Endometrium (tissue), 2 donors: ENCODE measurements around the gene DYRK1A.

Experiments
- FAIRE-seq: peaks from 2 replicates; lab custom pipeline; 2012; peaks lifted over from hg19 to GRCh38; lab: Jason Lieb, UNC
- donor health status: control.
- donor health status: control.

DYRK1A gene

DNA sequence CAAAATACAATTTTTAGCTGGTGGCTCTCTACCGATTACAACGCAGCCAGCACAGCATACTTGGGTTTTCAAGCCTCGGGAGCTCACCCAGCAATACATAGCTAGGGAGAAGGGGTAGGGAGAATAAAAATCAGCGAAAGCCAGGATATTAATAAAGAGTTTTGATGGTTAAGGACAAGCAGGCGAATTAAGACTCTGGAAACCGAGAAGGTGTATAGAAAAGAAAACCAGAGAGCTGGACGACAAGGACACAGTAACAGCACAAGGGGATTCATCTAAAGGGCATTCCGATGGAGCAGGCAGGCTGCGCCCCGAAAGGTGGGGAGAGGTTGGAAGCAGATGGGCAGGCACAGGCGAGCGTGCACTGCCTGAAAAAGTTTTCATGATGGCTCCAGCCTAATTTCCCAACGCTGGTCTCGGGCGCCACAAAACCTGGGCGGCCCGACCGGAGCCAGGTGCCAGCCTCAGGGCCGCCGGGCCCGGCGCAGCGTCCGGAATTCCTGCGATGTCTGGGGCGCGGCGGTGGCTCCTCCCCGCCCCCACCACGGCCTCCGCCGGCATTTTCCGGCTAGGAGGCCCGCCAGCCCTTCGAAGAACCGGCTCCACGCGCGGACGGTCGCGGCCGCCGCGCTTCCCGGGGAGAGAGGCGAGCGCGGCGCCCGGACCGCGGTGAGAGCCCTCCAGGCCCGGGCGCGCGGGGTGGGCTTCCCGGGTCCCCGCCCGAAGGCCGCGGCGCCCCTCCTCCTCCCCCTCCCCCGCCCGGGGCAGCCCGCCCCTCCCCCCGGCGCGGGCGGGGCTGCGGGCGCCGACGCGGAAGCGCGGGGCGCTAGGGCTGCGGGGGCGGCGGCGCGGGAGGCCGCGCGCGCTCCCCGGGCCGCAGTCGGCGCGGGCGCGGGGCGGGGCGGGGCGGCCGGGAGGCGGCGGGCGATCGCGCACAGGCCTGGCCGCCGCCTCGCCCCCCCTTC, 774 bp upstream of the DYRK1A start:
- FAIRE-seq, result no peak

DNA sequence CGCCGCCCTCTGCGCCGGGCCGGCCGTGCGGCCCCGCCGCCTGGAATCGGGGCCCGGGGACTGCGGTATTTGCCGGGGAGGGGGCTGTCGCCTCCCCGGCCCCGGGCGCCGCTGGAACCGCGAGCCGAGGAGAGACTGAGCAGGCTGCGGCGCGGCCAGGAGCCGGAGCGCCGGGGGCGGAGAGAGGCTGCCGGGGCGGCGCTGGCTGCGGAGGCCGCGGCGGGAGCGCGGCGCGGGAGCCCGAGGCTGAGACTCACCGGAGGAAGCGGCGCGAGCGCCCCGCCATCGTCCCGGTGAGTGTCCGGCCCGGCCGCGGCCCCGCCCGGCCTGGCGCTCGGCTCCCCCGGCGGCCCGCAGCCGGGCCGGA, 746 bp downstream of the DYRK1A start:
- FAIRE-seq, result no peak

DNA sequence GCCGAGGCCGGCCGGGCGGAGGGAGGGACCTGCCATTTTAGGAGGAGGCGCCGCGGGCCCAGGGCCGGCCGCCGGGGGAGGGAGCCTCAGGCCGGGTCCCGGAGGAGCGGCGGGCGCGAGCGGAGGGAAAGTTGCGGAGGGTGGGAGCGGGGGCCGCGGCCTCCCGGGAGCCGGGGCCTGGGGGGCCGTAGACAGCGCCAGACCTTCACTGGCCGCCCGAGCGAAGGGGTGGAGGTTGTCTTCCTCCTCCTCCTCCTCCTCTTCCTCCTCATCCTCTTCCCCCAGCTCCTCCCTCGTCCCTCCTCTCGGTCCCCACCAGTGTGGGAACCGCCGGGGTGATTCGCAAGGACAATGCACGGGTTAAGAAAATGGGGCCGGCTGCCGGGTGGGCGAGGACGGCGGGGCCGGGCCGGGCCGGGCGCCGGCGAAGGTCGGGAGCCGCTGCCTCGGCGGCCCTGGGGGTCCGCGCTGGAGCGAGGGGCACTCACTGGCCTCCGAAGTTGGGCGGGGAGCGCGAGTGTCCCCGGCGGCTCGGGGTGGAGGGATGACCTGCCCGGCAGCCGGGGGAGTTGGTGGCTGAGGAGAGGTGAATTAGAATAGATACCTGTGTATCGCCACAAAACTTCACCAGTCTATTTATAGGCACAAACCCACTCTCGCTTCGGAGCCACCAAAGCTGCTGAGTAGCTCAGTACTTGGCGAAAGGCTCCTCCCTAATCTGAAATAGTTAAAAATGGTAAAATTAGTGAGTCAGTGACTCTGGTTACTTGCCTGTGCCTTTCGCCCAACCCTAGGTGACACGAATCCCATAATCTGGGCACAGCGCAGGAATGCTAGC, 1.3 kb downstream of the DYRK1A start:
- no peak for FAIRE-seq

DNA sequence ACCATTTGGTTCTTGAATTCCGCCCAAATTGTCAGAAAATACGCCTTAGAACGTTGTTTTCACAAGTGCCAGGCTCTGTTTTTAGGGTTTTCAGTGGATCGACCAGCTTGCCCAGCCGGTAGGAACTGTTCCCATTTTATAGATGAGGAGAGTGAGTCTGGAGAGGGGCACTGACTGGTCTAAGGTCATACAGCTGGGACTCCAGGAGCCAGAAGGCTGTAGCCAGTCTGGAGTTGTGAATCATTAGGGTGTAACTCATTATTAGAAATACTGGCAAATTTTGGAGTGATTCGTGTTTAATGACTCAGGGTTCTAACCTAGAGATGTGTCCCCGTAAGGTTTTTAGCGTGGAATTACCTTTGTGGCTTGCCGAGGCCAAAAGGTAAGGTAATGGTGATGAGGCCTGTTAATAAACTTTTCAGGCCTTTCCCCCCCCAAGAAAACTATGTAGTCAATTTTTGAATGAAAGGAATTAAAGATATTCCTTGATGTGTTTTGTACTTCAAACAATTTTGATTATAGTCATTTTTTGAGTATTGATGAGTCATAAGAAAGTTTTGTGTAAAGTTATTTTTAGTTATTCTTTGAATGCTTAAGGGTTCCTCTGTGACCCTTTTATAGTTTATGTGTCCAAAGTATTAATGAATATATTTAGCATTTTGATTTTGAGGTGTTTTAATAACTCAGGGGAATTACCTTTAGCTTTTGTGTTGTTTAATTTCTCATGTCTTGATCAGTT, 2.1 kb downstream of the DYRK1A start:
- FAIRE-seq, result no peak

DNA sequence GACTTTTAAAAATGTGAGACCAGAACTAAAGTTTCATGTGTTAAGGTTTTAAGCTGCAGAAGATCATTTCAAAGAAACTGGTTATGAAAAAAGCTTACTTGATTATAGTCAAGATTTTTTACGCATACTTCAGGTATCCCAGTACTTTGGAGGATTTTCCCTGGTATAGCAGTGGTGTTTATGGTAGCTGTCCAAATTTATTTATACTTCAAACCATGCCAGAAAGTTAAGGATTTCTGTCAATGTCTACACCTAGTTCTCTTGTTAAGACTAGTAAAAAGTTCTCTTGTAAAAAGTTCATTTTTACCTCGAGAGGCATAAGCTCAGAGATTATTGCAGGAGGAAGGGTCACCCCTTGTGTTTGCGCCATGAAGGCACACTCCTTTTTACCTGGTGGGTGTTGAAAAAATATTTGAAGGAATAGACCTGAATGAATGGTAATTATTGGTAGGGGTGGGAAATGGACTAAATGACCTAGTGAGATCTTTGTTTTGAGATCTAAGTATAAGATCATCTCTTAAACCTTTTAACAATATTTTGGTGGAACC, 2.8 kb downstream of the DYRK1A start:
- no peak for FAIRE-seq

DNA sequence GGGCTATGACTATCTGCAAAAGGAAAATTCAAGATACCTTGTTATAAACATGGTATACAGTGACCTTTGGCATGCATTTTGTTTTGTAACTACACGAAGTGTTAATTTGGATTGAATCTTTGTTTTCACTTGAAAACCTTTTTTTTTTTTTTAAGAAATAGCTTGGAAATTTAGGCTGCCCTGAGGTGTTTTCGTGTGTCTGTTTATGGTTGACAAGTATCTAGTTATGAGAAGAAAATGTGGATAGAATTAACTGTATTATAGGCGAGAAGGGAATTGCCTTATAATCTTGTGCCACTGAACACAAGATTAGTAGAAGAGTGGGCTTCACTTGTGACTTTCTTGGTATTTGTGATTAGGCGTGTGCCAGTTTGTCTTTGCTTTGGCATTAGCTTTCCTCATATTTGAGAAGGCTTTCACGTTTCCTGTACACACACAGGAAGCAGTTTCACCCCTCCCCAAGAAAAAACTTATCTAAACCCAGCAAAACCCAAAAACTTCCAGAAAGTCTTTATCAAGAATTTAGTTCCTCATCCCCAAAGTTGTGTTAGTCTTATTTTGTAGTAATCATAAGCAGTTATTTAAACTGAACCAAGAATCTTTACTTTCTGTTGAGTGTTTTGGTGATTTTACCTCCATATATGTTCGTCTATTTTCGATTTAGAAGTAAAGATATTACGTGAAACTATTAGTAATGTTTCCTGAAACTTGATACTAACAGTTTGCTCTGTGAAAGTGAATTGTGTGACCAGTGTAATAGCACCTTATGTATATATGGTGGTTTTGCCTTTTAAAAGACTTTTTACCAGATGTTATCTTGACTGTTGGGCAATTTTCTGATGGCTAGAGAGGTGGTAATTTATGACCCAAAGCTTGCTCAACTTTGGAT, 3.8 kb downstream of the DYRK1A start:
- no peak for FAIRE-seq

DNA sequence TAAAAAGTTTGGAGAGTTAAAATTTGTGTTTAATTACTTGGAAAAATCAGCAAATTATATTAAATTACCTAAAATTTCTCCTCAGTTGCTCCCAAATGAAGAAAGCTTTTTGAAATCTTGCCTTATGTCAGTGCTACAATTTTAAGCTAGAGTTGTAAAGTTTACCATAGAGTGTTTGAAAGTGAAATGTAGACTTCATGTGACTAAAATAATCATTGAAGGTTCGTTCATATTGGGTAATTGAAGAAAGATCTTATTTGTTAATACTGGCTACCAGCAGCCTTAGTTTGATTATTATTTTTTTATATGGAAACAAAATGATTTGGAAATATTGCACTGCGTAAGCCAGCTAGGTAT, 4.4 kb downstream of the DYRK1A start:
- FAIRE-seq, result no peak

DNA sequence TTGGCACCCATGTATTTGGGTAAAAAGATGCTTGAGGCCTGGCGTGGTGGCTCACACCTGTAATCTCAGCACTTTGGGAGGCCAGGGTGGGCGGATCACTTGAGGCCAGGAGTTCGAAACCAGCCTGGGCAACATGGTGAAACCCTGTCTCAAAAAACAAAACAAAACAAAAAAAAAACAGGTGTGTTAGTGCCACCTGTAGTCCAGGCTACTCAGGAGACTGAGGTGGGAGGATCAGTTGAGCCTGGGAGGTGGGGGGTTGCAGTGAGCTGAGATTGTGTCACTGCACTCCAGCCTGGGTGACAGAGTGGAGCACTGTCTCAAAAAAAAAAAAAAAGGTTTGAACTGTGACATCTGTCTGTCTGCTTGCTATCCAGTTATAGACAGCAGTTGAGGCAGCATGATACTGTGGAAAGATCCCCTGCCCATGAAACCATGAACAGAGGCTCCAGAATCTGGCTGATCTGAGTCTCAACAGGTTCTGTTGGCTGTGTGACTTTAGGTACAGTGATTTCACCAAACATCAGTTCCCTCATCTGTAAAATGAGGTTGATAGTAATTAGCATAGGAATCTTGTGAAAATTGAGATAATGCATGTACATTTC, 5.7 kb downstream of the DYRK1A start:
- FAIRE-seq, result no peak

DNA sequence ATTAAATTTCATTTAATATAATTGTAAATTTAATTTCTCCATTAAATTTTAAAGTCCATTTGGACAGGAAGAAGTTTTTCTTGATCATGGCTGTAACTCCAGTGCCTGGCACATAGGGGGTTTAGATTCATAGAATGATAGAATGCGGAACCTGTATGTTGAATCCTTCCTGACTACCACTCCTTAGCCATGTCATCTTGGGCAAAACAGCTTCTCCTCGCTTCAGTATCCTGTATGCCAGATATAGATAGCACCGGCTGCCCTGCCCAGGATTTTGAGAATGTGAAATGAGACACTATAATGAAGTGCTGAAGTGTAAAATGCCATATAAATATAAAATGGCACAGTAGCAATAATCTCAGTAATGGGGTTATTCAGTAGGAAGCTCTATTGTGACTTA, 6.4 kb downstream of the DYRK1A start:
- FAIRE-seq, result no peak

DNA sequence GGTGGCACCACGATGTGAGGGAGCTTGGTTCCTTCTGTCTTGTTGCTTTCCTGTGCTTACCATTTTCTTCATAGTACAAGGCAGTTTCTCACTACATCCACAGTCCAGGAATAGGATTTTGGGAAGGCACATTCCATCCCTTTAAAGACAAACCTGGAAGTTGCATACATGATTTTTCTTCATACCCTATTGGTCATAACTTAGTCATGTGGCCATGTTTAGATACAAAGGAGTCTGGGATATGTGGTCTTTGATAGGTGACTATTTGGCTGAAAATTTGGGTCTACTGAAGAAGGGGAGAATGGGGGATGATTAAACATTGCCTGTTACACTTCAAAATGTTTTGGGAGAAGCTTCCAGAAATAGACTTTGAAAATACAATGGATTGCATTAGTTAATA, 7.0 kb downstream of the DYRK1A start:
- no peak for FAIRE-seq

DNA sequence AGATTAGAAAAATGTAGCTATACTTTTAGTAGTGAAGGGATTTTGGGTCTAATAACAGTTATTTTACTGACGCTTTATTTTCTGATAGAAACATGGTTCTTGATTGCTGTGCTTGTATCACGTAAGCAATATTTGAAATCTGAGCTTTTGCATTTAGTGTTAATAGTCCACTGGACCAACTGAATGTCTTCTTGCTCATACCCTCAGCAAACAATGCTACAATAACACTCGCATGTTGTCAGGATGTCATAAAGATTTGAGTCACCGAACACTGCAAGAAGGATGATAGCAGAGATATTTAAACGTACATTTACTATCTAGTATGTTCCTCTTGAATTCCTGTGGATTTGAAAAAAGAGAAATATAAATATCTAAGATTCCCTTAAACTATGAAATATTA, 7.5 kb downstream of the DYRK1A start:
- FAIRE-seq, result no peak

DNA sequence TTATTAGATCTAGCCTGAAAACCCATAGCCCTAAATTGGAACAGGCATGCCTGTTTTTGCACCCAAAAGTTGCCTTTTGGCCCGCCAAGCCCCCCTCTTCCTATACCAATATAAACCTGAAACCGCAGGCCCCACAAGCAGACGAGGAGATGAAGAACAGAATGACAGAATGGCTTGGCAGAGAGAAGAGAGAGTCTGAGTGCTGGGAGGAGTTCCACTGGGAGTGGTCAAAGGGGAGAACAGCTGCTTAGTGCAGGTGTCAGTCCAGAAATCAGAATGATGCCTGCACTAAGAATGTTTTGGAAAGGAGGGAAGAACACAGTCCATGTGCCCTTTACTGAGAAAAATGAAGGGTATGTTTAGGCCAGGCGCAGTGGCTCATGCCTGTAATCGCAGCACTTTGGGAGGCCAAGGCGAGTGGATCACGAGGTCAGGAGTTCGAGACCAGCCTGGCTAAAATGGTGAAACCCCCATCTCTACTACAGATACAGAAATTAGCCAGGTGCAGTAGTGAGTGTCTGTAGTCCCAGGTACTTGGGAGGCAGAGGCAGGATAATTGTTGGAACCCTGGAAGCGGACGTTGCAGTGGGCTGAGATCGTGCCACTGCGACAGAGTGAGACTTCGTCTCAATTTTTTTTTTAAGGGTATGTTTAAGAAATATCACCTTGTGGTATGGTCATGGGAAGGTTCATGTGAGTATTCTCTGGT, 9.4 kb downstream of the DYRK1A start:
- no peak for FAIRE-seq

DNA sequence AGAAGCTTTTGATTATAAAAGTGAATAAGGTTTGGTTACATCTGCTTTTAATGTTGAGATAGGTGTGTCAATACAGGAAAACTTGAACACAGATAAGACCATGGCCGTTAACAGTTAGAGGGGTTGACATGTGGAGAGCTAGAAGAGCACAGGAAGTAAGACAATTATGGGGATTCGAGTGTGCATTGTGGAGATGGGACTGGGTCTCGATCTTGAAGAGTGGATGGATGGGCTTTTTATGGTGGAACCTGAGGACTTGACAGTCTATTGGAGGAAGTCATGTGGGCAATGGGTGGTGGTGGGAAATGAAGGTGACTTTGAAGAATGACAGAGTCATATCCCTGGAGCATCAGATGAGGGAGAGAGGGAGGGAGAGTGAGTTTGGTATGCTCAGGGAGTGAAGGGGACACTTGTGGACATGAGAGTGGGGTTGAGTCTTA, 12.1 kb downstream of the DYRK1A start:
- FAIRE-seq, result no peak

DNA sequence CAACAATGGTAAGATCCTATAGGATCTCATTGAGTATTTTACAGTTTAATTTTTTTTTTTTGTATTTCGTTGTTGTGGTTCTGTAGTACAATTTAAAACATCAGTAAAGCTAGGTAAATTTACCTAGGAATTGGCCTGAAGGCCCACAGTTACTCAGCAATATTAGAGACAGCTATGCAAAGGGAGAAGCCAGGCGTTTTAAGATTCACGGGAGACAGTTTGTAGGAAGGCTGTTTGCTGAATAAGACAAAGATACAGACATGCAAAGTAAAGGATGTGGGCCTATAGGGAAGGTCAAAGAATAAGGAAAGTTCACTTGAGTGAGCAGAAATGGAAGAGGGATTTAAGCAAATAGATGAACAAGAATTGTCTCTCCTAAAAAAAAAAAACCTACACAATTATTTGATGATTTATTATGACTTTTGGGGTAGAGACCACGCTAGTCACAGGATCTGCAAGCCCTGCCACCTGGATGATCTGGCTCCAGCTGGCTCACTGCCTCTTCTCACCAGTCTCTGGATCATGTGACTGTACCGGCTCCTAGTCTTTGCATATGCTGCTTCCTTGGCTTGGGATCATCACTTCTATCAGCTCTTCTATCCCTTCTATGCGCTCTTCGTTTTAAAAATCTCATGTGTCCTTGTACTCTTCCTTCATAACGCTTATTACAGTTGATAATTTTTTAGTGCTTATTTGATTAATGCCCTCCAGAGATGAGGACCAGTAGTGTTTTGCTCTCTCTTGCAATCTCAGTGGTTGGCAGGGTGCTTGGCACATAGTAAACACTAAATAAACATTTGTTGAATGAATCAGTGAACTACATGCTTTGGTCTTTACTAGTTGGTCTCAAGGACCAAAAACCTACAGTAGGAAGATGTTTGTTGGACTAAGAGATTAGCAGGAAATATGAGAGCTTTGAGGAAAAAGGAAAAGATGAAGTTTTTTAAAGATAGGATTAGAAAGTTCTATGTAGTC, 14.1 kb downstream of the DYRK1A start:
- FAIRE-seq, result no peak

DNA sequence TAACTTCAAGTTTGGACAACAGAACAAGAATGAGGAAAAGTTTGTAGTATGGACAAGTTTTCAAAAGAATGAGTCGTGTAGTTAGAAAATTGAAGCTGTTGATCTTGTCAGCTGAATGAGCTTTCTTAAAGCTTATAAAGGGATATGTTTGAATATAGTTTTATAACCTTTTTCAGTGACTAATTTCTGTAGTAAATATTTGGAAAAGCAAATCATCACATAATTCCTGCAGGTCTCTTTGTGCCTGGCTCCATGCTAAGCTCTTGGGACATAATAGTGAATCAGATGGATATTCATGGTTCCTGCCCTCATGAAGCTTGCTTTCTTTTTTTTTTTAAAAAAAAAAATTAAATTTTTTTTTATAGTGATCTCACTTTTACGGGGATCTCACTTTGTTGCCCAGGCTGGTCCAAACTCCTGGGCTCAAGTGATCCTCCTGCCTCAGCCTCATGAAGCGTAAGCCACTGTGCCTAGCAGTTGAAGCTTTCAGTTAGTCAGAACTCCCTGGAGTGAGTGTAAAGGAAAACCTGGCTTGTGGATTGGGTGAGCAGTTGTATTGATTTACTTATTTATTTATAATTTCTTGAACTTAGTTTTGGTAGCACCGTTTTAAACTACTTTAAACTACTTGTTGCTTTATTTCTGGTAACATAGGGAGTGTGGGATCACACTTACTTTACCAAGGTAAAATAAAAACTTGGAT, 15.5 kb downstream of the DYRK1A start:
- no peak for FAIRE-seq

DNA sequence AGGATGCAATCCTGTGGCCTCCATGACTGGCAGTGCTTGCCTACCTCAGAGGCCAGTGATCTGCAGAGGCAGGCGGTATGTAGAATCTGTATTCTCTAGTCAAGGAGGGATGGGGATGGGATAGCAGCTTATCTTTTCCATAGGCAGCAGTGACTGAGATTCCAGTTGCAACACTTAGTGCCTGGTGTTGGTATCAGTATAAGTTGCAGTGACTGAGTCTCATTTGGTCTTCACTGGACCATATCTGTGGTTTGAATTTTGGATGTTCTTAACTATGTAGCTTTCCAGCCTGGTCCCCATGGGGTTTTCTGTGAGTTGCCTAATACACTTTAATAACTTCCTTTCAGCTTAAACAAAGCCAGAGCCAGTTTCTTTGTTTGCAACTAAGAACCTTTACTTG, 16.5 kb downstream of the DYRK1A start:
- no peak for FAIRE-seq

DNA sequence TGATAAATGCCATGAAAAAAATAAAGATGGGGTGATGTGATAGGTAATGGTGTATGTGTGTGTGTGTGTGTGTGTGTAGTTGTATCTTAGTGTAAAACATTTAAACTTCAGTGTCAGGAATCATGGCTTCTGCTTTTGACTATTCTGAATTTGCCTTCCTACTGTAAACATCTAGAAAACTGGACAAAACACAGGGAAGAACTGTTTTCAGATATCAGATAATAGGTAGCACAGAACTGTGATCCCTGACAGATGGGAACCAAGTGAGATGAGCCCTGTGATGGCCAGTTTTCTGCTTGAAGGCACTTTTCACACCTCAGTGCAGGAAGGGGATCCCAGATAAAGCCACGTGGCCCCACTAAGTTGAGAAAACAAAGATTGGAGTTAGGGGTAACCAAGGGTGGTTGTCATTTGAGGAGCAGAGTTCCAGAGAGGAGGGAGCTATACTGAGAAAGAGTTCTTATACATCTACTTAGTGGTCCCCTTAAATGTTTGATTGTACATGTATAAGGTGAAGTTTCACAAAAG, 17.3 kb downstream of the DYRK1A start:
- no peak for FAIRE-seq

DNA sequence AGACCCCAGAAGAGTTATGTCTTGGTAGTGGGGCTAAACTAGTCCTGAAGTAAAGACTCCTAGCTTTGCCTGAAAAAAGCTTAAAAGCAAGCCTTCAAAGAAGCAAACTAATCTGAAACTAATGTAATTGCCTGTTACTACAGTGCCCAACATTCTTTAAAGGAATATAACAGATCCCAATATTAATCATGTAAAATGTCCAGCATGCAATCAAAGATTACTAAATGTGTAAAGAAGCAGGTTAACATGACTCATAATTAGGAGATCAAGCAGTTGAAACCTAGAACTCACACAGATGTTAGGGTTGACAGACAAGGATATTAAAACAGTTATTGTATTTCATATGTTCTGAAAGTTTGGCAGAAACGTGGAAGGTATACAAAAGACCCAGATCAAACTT, 17.8 kb downstream of the DYRK1A start:
- no peak for FAIRE-seq
